Hepatocyte (in vitro differentiated cells): ENCODE measurements around the gene ALDH7A1. TPM values are rescaled to one million over a fixed set of nuclear protein-coding genes. Genes with fewer than 3 reads are reported as not detected.
A peak's percentile ranks its signal among the peaks of the same experiment; 100 is the strongest.

Source experiments
- DNase-seq: peaks from one replicate; pipeline ENCODE4 v3.0.0-alpha.2; 2016; ENCODE audit warnings: low spot score
- H2AFZ ChIP-seq: fragments of 200-600 bp; sonication (generic); 2 replicates; pipeline ENCODE4 v1.6.0; 2016; ENCODE audit warnings: antibody characterized with exemption, mild to moderate bottlenecking
- H3K27ac ChIP-seq: fragments of 200-600 bp; sonication (generic); 2 replicates; pipeline ENCODE4 v1.5.1; 2016; ENCODE audit warnings: mild to moderate bottlenecking
- H3K27me3 ChIP-seq: fragments of 200-600 bp; sonication (generic); 2 replicates; pipeline ENCODE4 v1.6.1; 2016
- H3K36me3 ChIP-seq: fragments of 200-600 bp; sonication (generic); replicated peaks from 2 replicates; pipeline ENCODE4 v1.5.1; 2016; ENCODE audit warnings: low read depth; ENCODE audit not compliant: insufficient read depth
- H3K4me1 ChIP-seq: fragments of 200-600 bp; sonication (generic); 2 replicates; pipeline ENCODE4 v1.5.1; 2016; ENCODE audit warnings: mild to moderate bottlenecking, moderate library complexity; ENCODE audit not compliant: insufficient read depth
- H3K4me2 ChIP-seq: fragments of 200-600 bp; sonication (generic); 2 replicates; pipeline ENCODE4 v1.6.0; 2016
- H3K4me3 ChIP-seq: fragments of 200-600 bp; sonication (generic); 2 replicates; pipeline ENCODE4 v1.5.1; 2016; ENCODE audit warnings: mild to moderate bottlenecking
- H3K79me2 ChIP-seq: fragments of 200-600 bp; sonication (generic); 2 replicates; pipeline ENCODE4 v1.6.0; 2017; ENCODE audit warnings: mild to moderate bottlenecking
- H3K9me2 ChIP-seq: fragments of 200-600 bp; sonication (generic); replicated peaks from 2 replicates; pipeline ENCODE4 v1.6.0; 2017; ENCODE audit warnings: mild to moderate bottlenecking; ENCODE audit not compliant: insufficient read depth
- H3K9me3 ChIP-seq: fragments of 200-600 bp; sonication (generic); 2 replicates; pipeline ENCODE4 v1.5.1; 2016; ENCODE audit warnings: low read depth, mild to moderate bottlenecking
- H4K20me1 ChIP-seq: fragments of 200-600 bp; sonication (generic); 2 replicates; pipeline ENCODE4 v1.6.0; 2016; ENCODE audit warnings: mild to moderate bottlenecking; ENCODE audit not compliant: insufficient read depth, poor library complexity, severe bottlenecking
- CTCF ChIP-seq: fragments of 200-600 bp; sonication (generic); IDR thresholded peaks from 2 replicates; pipeline ENCODE4 v1.5.1; 2016; ENCODE audit warnings: antibody characterized with exemption, mild to moderate bottlenecking; ENCODE audit not compliant: poor library complexity
- EZH2 ChIP-seq: fragments of 200-600 bp; sonication (generic); IDR thresholded peaks from 2 replicates; pipeline ENCODE4 v1.6.1; 2016; ENCODE audit warnings: antibody characterized with exemption, mild to moderate bottlenecking, borderline replicate concordance
- EZH2phosphoT487 ChIP-seq: fragments of 200-600 bp; sonication (generic); IDR thresholded peaks from one replicate; pipeline ENCODE4 v1.6.1; 2018; ENCODE audit warnings: antibody characterized with exemption, mild to moderate bottlenecking, low read depth, moderate library complexity; ENCODE audit not compliant: unreplicated experiment, severe bottlenecking
- WGBS: methylation state at CpG from one replicate; pipeline ENCODE4 v1.1.6; 2016; ENCODE audit warnings: low lambda C conversion rate; ENCODE audit errors: missing lambda C conversion rate; 5-methylcytosine and 5-hydroxymethylcytosine counted together
- polyA plus RNA-seq: library from polyadenylated mRNA; unstranded; fragments of >200 nt; fragmentation: Nextera tagmentation; extraction: Ambion mirVana; gene quantifications from 2 replicates; pipeline ENCODE4 v1.2.1, GENCODE V29; 2016
- total RNA-seq: library from RNA; depleted of rRNA; stranded (reverse); fragments of >200 nt; gene quantifications from 2 replicates; pipeline ENCODE4 v1.2.3, GENCODE V29; 2014

The ALDH7A1 gene
- total and polyA plus RNA-seq, 2 experiments from 2014 or later: 50.0 to 107 TPM

GRCh38 chr5:126494393-126494792 lies 100.6 kb downstream of the ALDH7A1 start:
- Histone ChIP-seq H3K27ac (no peak overlapping the region), H3K4me3 (no peak overlapping the region), H3K4me2 (no peak overlapping the region), H3K27me3 (no peaks in the 10 kb centered on the region), H3K4me1 (peaks cover 4% of the 10 kb centered on the region), H2AFZ (no peak overlapping the region), H3K9me3 (no peaks in the 10 kb centered on the region), H3K36me3 (no peaks in the 10 kb centered on the region), H3K79me2 (no peaks in the 10 kb centered on the region), H3K9me2 (no peaks in the 10 kb centered on the region), H4K20me1 (no peaks in the 10 kb centered on the region)
- TF ChIP-seq EZH2phosphoT487 (no peak), EZH2 (no peak), CTCF (no peak)
- no peak for DNase-seq
- 94% methylated on average over 3 of the region's 3 CpGs for WGBS

- H3K36me3 ChIP-seq: no peaks in the 10 kb centered on the region
- H4K20me1 ChIP-seq: no peaks in the 10 kb centered on the region
- DNase-seq: peak; percentile 27
- H3K79me2 ChIP-seq: no peaks in the 10 kb centered on the region
- H3K9me3 ChIP-seq: no peaks in the 10 kb centered on the region
- H3K9me2 ChIP-seq: no peaks in the 10 kb centered on the region
- peaks cover 13% of the 10 kb centered on the region for H3K4me1 ChIP-seq
- H3K4me2 ChIP-seq: no peak overlapping the region
- TF ChIP-seq CTCF (peak; percentile 38), EZH2phosphoT487 (no peak)
- H2AFZ ChIP-seq: no peak overlapping the region
- no peak overlapping the region for H3K27ac ChIP-seq
- 72% methylated on average over 8 of the region's 8 CpGs for WGBS
- no peak overlapping the region for H3K4me3 ChIP-seq
- H3K27me3 ChIP-seq: no peaks in the 10 kb centered on the region
Measured at GRCh38 chr5:126492939-126493338, 102.1 kb downstream of the ALDH7A1 start.

- no peaks in the 10 kb centered on the region for H4K20me1 ChIP-seq
- no peaks in the 10 kb centered on the region for H3K9me2 ChIP-seq
- no peak for DNase-seq
- no peak overlapping the region for H3K4me2 ChIP-seq
- no peaks in the 10 kb centered on the region for H3K9me3 ChIP-seq
- TF ChIP-seq CTCF (peak; percentile 14), EZH2phosphoT487 (no peak)
- 63% methylated on average over 12 of the region's 12 CpGs for WGBS
- H3K79me2 ChIP-seq: no peaks in the 10 kb centered on the region
- peaks cover 13% of the 10 kb centered on the region for H3K4me1 ChIP-seq
- H2AFZ ChIP-seq: no peak overlapping the region
- H3K36me3 ChIP-seq: no peaks in the 10 kb centered on the region
- H3K4me3 ChIP-seq: no peak overlapping the region
- H3K27me3 ChIP-seq: no peaks in the 10 kb centered on the region
- peak overlapping the region; percentile 28 for H3K27ac ChIP-seq
Measured at GRCh38 chr5:126490167-126490940, 104.7 kb downstream of the ALDH7A1 start.
